Tibial artery (tissue), 4 donors: Measurements from ENCODE around the gene ZNF330.

Experiments
- DNase-seq, 2 donors: peaks; one replicate each; pipeline ENCODE4 v3.0.0-alpha.2; 2019
- H3K27ac ChIP-seq, 2 donors: fragments of 200-600 bp; sonication (generic) in 1 of 2; 1 replicate in 1 of 2; 2 replicates in 1 of 2; pipeline ENCODE4 v1.5.1; 2018 to 2019; ENCODE audit warnings: mild to moderate bottlenecking in 1 of 2
- H3K27me3 ChIP-seq, 2 donors: fragments of 200-600 bp; sonication (generic) in 1 of 2; one replicate each; pipeline versions ENCODE4 v1.5.1 to v1.6.0; 2016 to 2019
- H3K36me3 ChIP-seq, 3 donors: fragments of 200-600 bp; sonication (generic) in 2 of 3; one replicate each; pipeline ENCODE4 v1.5.1; 2016 to 2019; ENCODE audit warnings: mild to moderate bottlenecking in 2 of 3
- H3K4me1 ChIP-seq, 4 donors: fragments of 200-600 bp; sonication (generic) in 2 of 4; 1 replicate in 3 of 4; 2 replicates in 1 of 4; pipeline ENCODE4 v1.5.1; 2016 to 2019
- H3K4me3 ChIP-seq, 2 donors: fragments of 200-600 bp; sonication (generic) in 1 of 2; 1 replicate in 1 of 2; 2 replicates in 1 of 2; pipeline ENCODE4 v1.5.1; 2018 to 2019; ENCODE audit warnings: mild to moderate bottlenecking in 2 of 2
- H3K9me3 ChIP-seq, 3 donors: fragments of 200-600 bp; sonication (generic) in 1 of 3; one replicate each; pipeline ENCODE4 v1.5.1; 2016 to 2019
- CTCF ChIP-seq, 2 experiments: fragments of 200-600 bp in 1 of 2; fragments of 450-650 bp in 1 of 2; IDR thresholded peaks; one replicate each; pipeline ENCODE4 v1.5.1; 2017 to 2019; ENCODE audit warnings: antibody characterized with exemption in 2 of 2, mild to moderate bottlenecking in 1 of 2, moderate library complexity in 1 of 2
- intact Hi-C: fragments of 100-400 bp; cut with DNase I; formaldehyde crosslinking; loops from one replicate; pipeline ENCODE4 v1.15.0; 2023; ENCODE audit warnings: low total_unique reads

The ZNF330 gene

GRCh38 chr4:141240671-141241070 lies 20.0 kb downstream of the ZNF330 start:
- intact Hi-C loops = no loop called here
- H3K27me3 ChIP-seq = no peaks in the 10 kb centered on the region
- no peaks in the 10 kb centered on the region for H3K9me3 ChIP-seq
- no peak for DNase-seq
- H3K4me1 ChIP-seq = peaks cover 0 to 1% (median 0%) of the 10 kb centered on the region in 4 donors
- no peak overlapping the region for H3K27ac ChIP-seq
- no peak for TF ChIP-seq CTCF (IDR thresholded peaks at IDR 0.05)
- H3K36me3 ChIP-seq = peaks cover 0 to 5% (median 0%) of the 10 kb centered on the region in 3 donors
- H3K4me3 ChIP-seq = no peak overlapping the region

- Histone ChIP-seq H3K4me1 (peaks cover 0 to 14% (median 0%) of the 10 kb centered on the region in 4 donors), H3K4me3 (no peak overlapping the region), H3K36me3 (no peaks in the 10 kb centered on the region), H3K9me3 (no peaks in the 10 kb centered on the region), H3K27ac (no peak overlapping the region), H3K27me3 (no peaks in the 10 kb centered on the region)
- TF ChIP-seq CTCF (IDR thresholded peaks at IDR 0.05) = no peak
- DNase-seq = no peak
- intact Hi-C loops = no loop called here
These were observed 21.3 kb downstream of the ZNF330 start for GRCh38 chr4:141241986-141242385.

GRCh38 chr4:141244419-141244818 lies 23.7 kb downstream of the ZNF330 start:
- intact Hi-C loops = no loop called here
- no peak overlapping the region for H3K27ac ChIP-seq

GRCh38 chr4:141246243-141246642 lies 25.5 kb downstream of the ZNF330 start:
- H3K4me3 ChIP-seq = no peak overlapping the region
- intact Hi-C loops = no loop called here
- no peak overlapping the region for H3K27ac ChIP-seq
- H3K27me3 ChIP-seq = no peaks in the 10 kb centered on the region
- DNase-seq = no peak
- peaks cover 0 to 24% (median 1%) of the 10 kb centered on the region in 4 donors for H3K4me1 ChIP-seq
- TF ChIP-seq CTCF (IDR thresholded peaks at IDR 0.05) = no peak
- H3K36me3 ChIP-seq = no peaks in the 10 kb centered on the region
- no peaks in the 10 kb centered on the region for H3K9me3 ChIP-seq

More at GRCh38 chr4:141244419-141244818, 23.7 kb downstream of the ZNF330 start:
- no peaks in the 10 kb centered on the region for H3K27me3 ChIP-seq
- H3K36me3 ChIP-seq = no peaks in the 10 kb centered on the region
- DNase-seq = no peak
- no peak overlapping the region for H3K4me3 ChIP-seq
- TF ChIP-seq CTCF (IDR thresholded peaks at IDR 0.05) = no peak
- peaks cover 0 to 24% (median 1%) of the 10 kb centered on the region in 4 donors for H3K4me1 ChIP-seq
- no peaks in the 10 kb centered on the region for H3K9me3 ChIP-seq

GRCh38 chr4:141246683-141247429 lies 26.2 kb downstream of the ZNF330 start:
- intact Hi-C loops = no loop called here
- Histone ChIP-seq H3K9me3 (no peaks in the 10 kb centered on the region), H3K27me3 (no peaks in the 10 kb centered on the region), H3K36me3 (no peaks in the 10 kb centered on the region), H3K4me3 (no peak overlapping the region), H3K27ac (no peak overlapping the region), H3K4me1 (peaks cover 0 to 24% (median 1%) of the 10 kb centered on the region in 4 donors)
- no peak for TF ChIP-seq CTCF (IDR thresholded peaks at IDR 0.05)
- no peak for DNase-seq
